ENCODE measurements around the gene CLEC16A. TPM values are rescaled to one million over a fixed set of nuclear protein-coding genes. Genes with fewer than 3 reads are reported as not detected.

CLEC16A gene
- total RNA-seq, 4 donors from 2014 or later = 7.6 to 65.6 (median 28.0) TPM

- TF ChIP-seq POLR2A (IDR thresholded peaks at IDR 0.05) (no peak), CTCF (IDR thresholded peaks at IDR 0.05) (no peak)
- Histone ChIP-seq H3K4me1 (no peaks in the 10 kb centered on the region), H3K4me3 (no peak overlapping the region), H3K36me3 (no peaks in the 10 kb centered on the region), H3K27ac (no peak overlapping the region), H3K9me3 (no peaks in the 10 kb centered on the region), H3K27me3 (no peaks in the 10 kb centered on the region)
- no peak for DNase-seq
- intact Hi-C loops (cut with DNase I; ENCODE audit: low total_unique reads) = no loop called here
Observed at GRCh38 chr16:11151885-11152629, 207.7 kb downstream of the CLEC16A start.

GRCh38 chr16:11152677-11153331 is 208.4 kb downstream of the CLEC16A start:
- no peak overlapping the region for H3K27ac ChIP-seq
- DNase-seq = no peak
- intact Hi-C loops (cut with DNase I; ENCODE audit: low total_unique reads) = no loop called here
- TF ChIP-seq CTCF (IDR thresholded peaks at IDR 0.05) (no peak), POLR2A (IDR thresholded peaks at IDR 0.05) (no peak)
- H3K9me3 ChIP-seq = no peaks in the 10 kb centered on the region
- H3K4me1 ChIP-seq = no peaks in the 10 kb centered on the region
- no peaks in the 10 kb centered on the region for H3K27me3 ChIP-seq
- no peak overlapping the region for H3K4me3 ChIP-seq
- no peaks in the 10 kb centered on the region for H3K36me3 ChIP-seq

GRCh38 chr16:11155284-11155806 is 211.0 kb downstream of the CLEC16A start:
- Histone ChIP-seq H3K27ac (no peak overlapping the region), H3K4me1 (no peaks in the 10 kb centered on the region), H3K9me3 (no peaks in the 10 kb centered on the region), H3K36me3 (no peaks in the 10 kb centered on the region), H3K27me3 (no peaks in the 10 kb centered on the region), H3K4me3 (no peak overlapping the region)
- TF ChIP-seq POLR2A (IDR thresholded peaks at IDR 0.05) (no peak), CTCF (IDR thresholded peaks at IDR 0.05) (no peak)
- no peak for DNase-seq
- intact Hi-C loops (cut with DNase I; ENCODE audit: low total_unique reads) = no loop called here

- no peak for TF ChIP-seq CTCF (IDR thresholded peaks at IDR 0.05)
- TF ChIP-seq POLR2A (IDR thresholded peaks at IDR 0.05) = no peak
Observed at GRCh38 chr16:11156401-11156800, 212.0 kb downstream of the CLEC16A start.

GRCh38 chr16:11157143-11157542 is 212.8 kb downstream of the CLEC16A start:
- Histone ChIP-seq H3K4me3 (no peak overlapping the region), H3K36me3 (no peaks in the 10 kb centered on the region), H3K27me3 (no peaks in the 10 kb centered on the region), H3K4me1 (peaks cover 0 to 9% of the 10 kb centered on the region in 2 donors), H3K27ac (no peak overlapping the region), H3K9me3 (no peaks in the 10 kb centered on the region)
- intact Hi-C loops (cut with DNase I; ENCODE audit: low total_unique reads) = no loop called here
- no peak for TF ChIP-seq CTCF (IDR thresholded peaks at IDR 0.05)
- TF ChIP-seq POLR2A (IDR thresholded peaks at IDR 0.05) = no peak
- DNase-seq = no peak

More at GRCh38 chr16:11156401-11156800, 212.0 kb downstream of the CLEC16A start:
- no peak for DNase-seq
- H3K36me3 ChIP-seq = no peaks in the 10 kb centered on the region
- no peak overlapping the region for H3K4me3 ChIP-seq
- peaks cover 0 to 2% of the 10 kb centered on the region in 2 donors for H3K4me1 ChIP-seq
- no peaks in the 10 kb centered on the region for H3K27me3 ChIP-seq
- no peak overlapping the region for H3K27ac ChIP-seq
- intact Hi-C loops (cut with DNase I; ENCODE audit: low total_unique reads) = no loop called here
- no peaks in the 10 kb centered on the region for H3K9me3 ChIP-seq
